ENCODE data around the gene KXD1.

DNA sequence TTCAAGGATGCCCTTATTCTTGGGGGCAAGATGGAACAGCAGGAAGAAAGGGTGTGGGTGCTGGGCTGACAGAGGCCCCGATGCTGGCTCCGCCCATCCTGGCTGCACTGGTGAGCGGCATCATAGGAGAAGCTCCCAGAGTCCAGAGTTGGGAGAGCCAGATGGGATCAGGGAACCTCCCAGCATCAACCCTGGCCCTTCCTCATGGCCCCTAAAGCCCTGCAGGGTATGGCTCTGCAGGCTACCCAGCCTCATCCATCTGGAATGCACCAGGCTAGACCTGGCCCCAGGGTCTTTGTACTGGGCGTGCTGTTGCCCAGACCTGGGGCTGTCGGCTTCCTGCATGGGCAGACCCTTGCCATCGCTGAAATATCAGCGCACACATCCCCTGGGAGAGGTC, 27.9 kb upstream of the KXD1 start:
- TF ChIP-seq, protein P1, sequence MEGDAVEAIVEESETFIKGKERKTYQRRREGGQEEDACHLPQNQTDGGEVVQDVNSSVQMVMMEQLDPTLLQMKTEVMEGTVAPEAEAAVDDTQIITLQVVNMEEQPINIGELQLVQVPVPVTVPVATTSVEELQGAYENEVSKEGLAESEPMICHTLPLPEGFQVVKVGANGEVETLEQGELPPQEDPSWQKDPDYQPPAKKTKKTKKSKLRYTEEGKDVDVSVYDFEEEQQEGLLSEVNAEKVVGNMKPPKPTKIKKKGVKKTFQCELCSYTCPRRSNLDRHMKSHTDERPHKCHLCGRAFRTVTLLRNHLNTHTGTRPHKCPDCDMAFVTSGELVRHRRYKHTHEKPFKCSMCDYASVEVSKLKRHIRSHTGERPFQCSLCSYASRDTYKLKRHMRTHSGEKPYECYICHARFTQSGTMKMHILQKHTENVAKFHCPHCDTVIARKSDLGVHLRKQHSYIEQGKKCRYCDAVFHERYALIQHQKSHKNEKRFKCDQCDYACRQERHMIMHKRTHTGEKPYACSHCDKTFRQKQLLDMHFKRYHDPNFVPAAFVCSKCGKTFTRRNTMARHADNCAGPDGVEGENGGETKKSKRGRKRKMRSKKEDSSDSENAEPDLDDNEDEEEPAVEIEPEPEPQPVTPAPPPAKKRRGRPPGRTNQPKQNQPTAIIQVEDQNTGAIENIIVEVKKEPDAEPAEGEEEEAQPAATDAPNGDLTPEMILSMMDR (IDR thresholded peaks at IDR 0.05): no peak
- TF ChIP-seq POLR2A (IDR thresholded peaks at IDR 0.05): no peak

Data from uterus (tissue), 2 donors.